ENCODE data around the gene RFX6.

RFX6 gene

GRCh38 chr6:116971959-116972358 lies 94.9 kb downstream of the RFX6 start:
- DNase-seq = peak in 1 of 2 donors; percentile 2

DNA sequence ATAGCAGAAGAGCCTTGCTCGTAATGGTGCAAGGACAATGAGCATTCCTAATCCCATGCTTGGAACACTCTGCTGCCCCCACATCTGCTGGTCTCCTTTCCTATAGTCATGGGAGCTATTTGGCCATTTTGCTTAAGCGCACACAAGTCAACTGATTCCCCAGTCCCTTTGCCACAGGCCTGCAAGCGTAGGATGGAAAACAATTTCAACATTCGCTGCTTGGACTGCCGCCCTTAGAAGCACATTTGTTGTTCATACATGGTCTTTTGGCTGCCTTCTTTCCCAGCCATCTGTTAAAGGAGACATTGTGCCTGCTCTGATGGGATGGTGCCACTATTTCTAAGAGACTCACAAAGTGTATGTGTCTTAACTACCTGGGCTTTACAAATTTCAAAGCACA lies 96.9 kb downstream of the RFX6 start:
- no peak for DNase-seq

GRCh38 chr6:116974526-116975316 lies 97.7 kb downstream of the RFX6 start:
- no peak for DNase-seq

- DNase-seq = no peak
Observed at GRCh38 chr6:116975600-116975999, 98.6 kb downstream of the RFX6 start.

DNA sequence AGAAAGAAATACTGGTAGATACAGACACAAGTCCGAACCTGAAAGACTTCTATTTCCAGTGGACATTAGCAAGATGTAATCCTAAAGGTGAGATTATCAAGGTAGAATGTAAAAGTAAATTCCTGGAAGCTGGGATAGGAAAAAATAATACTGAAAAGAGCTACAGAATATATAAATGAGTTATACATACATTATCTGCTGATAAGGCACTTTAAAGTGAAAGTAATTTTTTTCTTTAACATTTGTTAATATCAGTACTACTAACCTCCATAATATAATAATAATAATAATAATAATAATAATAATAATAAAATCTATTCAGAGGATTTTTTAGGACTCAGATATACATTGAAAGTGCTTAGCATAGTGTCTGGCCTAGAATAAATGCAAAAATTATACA lies 102.5 kb downstream of the RFX6 start:
- no peak for DNase-seq

Measured in stimulated activated CD4-positive, alpha-beta T cell treated with anti-CD3 and anti-CD28 coated beads, Interleukin-2, amount 100 ng/mL, for 24 hours (primary cell).